NCI-H187 treated with DMSO at 0.1 percent for 48 hours (cell line): ENCODE measurements around the gene RAD18.

Experiments used
- DNase-seq: peaks from one replicate; lab custom pipeline; 2025; lab: John Stamatoyannopoulos, UW

RAD18 gene

GRCh38 chr3:8963137-8963853 lies at the start of gene RAD18:
Gene RAD18, minus strand, starts transcription at chr3:8963472. Its CDS starts 87 bp downstream, at chr3:8963385.
- DNase-seq = peak; percentile 38

GRCh38 chr3:9012521-9012920 lies 49.2 kb upstream of the RAD18 start:
- DNase-seq = no peak

DNA sequence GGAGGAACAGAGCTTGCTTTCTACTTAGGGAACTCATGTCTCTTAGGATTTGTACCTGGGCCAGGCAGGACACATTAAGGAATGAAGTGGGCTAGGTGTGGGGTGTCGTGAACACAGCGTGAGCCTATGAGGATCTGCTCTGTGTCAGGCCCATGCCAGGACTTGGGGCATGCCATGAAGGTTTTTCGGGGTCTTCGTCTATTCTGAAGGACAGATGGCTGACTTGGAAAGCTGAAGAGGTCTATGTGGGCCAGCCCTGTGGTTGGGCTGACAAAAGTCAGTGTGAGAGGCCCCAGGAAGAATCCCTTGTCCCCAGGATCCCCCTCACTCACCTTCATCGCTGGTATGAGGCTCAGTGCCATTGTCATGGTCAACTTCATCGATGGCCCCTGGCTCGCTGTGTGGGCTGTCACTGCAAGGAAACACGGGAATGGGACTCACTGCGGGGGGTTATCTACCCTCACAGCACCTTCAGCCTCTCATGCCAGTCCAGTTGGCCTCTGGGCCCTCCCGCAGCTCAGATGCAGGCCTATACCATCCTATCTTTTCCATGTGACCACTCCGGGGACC lies 46.8 kb upstream of the RAD18 start:
- DNase-seq = no peak

GRCh38 chr3:9008550-9009255 lies 45.4 kb upstream of the RAD18 start:
- DNase-seq = no peak

- DNase-seq = no peak
These were observed 44.7 kb upstream of the RAD18 start for GRCh38 chr3:9007928-9008327.

DNA sequence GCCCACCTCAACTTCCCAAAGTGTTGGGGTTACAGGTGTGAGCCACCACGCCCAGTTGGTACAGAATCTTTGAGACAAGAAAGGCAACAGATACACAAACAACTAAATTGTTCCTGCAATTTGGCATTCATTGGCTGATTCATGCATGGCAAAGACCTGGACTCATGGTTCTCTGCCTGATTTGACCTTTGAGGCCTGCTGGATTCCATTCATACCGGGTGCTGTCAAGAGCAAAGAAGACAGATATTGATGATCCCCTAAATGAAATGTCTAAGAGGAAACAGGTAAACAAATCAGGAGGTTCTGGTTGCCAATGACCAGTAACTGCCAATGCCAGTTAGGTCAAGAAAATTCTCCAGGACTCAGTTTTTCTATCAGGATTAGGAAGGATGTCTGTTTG lies 43.9 kb upstream of the RAD18 start:
- DNase-seq = no peak

- DNase-seq = no peak
These were observed 36.8 kb upstream of the RAD18 start for GRCh38 chr3:9000041-9000440.

- no peak for DNase-seq
These were observed 33.9 kb upstream of the RAD18 start for GRCh38 chr3:8997151-8997550.

GRCh38 chr3:8996681-8997121 lies 33.4 kb upstream of the RAD18 start:
- DNase-seq = no peak

- no peak for DNase-seq
These were observed 32.9 kb upstream of the RAD18 start for GRCh38 chr3:8996216-8996615.

DNA sequence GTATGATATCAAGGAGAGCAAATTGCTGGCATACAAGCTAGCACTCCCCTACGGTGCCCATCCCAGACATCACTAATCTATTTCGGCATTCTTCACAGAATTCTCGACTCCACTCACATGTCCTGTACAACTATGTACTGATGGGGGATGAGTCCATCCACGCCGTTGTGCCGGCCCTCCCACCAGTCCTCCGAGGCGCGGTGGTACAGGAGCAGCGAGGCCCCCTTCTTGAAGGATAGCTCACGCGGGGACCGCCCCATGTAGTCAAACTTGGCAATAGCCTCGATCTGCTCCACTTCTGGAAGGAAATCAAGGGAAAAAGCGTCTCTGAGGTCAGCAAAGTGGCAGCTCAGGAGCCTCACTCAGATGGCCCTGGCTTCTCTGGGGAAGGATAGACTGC lies 31.0 kb upstream of the RAD18 start:
- DNase-seq = no peak

DNA sequence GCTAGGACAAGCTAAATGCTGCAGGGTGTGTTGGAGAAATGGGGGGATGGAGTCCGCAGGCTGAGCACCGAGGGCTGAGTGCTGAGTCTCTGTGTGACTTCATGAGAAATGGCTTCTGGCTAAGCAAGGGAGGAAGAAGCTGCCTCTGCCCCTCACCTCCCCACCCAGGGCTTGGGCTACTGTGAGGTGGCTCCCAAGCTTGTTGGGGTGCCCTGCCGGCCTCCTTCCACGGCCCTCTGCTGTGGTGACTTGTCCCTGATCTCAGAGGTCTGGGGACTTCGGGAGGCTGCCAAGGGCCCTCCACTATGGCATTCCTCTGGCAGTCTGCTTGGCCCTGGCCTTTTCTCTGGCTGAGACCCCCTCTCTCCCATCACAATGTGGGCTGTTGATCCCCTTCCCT lies 30.1 kb upstream of the RAD18 start:
- DNase-seq = no peak

DNA sequence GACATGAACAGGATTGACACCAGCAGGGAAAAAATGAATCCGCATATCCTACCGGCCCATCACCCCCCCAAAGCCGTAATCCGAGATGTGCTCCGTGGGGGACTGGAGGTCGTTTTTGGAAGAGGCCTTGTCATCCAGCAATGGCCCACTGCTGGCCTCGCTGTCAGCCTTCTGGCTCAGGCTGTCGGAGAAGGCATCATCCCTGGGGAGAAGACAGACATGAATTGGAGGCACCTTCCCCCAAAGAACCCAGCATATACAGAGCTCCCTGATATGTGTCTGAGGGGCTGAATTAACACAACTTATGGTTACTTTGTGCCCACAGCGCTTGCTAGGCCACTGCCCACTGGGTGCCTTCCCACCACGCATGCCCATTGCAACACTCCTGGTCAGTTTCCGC lies 29.6 kb upstream of the RAD18 start:
- no peak for DNase-seq

DNA sequence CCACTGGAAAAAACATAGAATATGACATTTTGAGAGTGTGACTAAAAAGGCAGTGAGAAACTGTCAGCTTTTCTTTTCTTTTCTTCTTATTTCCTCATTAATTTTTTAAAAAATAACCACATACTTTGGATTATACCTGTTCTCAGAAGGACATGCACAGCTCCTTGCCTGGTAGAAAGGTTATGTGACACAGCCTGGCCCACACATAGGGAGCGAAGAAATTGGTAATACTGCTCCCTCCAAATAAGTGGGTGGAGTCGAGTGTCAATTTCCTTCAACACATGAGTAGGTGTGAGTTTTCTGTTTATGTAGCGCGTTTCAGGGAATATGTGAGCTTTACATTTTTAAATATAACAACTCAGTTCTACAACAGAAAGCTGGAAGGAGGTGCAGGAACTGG lies 28.9 kb upstream of the RAD18 start:
- DNase-seq = no peak

DNA sequence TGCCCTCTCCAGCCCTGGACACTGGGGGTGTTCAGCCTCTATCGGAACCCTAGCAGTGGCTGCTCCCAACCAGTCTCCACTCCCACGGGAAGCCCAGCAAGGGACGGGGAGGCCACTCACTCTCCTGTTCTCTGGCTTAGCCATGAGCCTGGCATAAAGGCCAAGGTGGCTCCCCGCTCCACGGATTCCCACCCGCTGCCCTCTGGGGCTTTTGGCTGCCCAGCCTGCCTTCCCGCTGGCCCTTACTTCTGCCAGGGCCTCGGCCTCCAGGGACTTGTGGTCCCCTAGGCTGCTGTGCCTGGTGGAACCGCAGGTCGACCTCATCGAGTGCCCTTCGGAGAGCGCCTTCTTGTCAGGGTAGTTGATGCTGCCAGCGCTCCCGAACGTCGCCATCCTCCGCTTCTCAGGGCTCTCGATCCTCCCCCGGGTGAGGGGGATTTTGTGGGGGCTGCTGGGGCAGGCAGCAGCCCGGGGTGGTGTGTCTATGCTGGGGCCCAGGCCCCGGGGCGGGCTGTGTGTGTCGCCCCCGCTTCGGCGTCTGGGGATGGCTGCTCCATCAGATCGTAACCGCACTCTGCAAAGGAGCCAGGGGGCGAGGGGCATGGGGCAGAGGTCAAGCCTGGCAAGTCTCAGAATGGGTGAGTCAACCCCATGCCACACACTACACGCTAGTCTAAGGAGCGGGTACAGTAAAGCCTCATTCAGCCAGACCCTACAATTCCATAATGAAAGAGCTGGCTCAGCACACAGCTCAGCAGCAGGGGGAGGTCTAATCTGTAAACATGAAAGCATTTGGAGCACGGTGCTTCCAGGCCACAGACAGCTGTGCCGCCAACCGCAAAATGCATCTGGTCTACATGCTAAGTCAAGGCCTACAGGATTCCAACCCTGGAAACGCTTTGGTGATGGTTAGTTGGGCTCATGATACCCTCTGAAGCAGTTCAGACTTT lies 27.3 kb upstream of the RAD18 start:
- DNase-seq = no peak

DNA sequence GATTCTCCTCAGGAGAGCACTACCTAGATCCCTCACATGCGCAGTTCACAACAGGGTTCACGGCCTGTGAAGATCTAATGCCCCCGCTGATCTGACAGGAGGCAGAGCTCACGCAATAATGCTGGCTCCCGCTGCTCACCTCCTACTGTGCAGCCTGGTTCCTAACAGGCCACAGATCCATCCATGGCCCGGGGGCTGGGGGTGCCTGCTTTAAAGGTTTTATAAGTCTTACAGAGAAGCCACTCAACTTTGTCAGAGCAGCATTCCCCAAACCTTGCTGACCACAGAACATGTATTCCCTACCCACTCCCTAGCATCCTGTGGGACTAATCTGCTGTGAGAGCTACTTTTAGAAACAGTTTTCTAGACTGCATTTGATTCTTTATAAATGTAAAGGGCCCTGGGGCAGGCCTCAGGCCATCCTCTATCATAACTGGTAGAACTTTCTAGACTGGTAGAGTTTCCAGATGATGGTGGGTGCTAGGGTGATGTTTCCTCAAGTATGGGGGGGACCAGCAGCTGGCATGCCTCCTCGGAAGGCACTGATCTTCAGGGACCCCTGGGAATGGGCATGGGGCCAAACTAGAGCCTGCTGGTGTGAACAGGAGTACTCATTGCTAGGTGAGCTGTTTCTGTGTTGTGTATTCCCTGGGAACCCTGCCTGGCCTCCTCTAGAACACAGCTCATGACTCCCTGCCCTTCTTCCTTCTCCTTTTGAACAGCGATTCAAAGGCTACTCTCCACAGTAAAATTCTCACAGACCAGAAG lies 25.7 kb upstream of the RAD18 start:
- no peak for DNase-seq

- DNase-seq = no peak
These were observed 25.0 kb upstream of the RAD18 start for GRCh38 chr3:8988384-8988655.

GRCh38 chr3:8987645-8988383 lies 24.5 kb upstream of the RAD18 start:
- no peak for DNase-seq

GRCh38 chr3:8987226-8987625 lies 24.0 kb upstream of the RAD18 start:
- DNase-seq = no peak

DNA sequence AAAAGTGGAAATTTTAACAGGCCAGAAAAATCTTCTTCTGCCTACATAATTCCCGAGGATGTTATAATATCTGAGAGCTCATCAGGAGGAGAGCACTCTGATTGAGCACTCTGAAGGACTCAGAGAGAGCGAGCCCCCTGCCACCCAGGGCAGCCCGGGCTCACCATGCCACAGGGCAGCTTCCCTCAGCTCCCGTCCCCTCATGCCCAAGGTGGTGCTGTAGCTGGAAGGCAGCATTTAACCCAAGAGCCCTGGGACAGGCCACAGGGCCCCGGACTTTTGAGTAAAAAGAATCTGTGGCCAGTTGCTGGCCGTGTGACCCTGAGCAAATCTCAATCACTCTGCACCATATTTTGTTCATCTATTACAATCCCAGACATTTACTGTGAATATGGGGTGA lies 23.5 kb upstream of the RAD18 start:
- DNase-seq = no peak

DNA sequence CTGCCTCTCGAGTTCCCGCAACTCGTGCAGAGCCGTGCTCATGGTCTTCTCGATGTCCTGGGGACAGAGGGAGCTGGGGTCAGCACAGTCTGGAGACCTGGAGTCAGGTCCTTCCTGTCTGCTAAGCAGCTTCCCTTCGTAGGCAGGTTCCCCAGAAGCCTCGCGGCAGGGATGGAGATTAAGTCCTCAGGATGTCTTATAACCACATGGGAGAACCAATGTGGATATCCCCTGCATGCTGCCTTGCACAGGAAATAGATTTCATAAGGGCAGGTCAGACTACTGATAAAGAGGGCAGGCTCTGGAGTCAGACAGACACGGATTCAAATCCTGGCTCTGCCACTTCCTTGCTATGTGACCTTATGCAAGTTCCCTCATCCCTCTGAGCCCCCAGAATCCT lies 22.6 kb upstream of the RAD18 start:
- DNase-seq = no peak
